HEK293 (cell line): ENCODE data around the gene ZDHHC8.

Experiments
- ELK4 ChIP-seq: IDR thresholded peaks from 2 replicates; pipeline ENCODE4 v1.6.1; 2011; ENCODE audit warnings: mild to moderate bottlenecking, low read depth, low read length, borderline replicate concordance
- GLI4 ChIP-seq: fragments of 450-650 bp; formaldehyde crosslinking; IDR thresholded peaks from 2 replicates; pipeline ENCODE4 v1.5.1; 2016; ENCODE audit warnings: missing biosample characterization, missing genetic modification characterization
- KLF16 ChIP-seq: fragments of 450-650 bp; formaldehyde crosslinking; IDR thresholded peaks from 2 replicates; pipeline ENCODE4 v1.5.1; 2017; ENCODE audit warnings: missing biosample characterization, missing genetic modification characterization
- KLF7 ChIP-seq: fragments of 450-650 bp; formaldehyde crosslinking; IDR thresholded peaks from 2 replicates; pipeline ENCODE4 v1.5.1; 2016; ENCODE audit warnings: missing biosample characterization, missing genetic modification characterization, borderline replicate concordance
- PRDM2 ChIP-seq: fragments of 450-650 bp; formaldehyde crosslinking; IDR thresholded peaks from 2 replicates; pipeline ENCODE4 v1.5.1; 2016; ENCODE audit warnings: missing biosample characterization, missing genetic modification characterization, borderline replicate concordance
- REPIN1 ChIP-seq: fragments of 450-650 bp; formaldehyde crosslinking; IDR thresholded peaks from 2 replicates; pipeline ENCODE4 v1.5.1; 2017; ENCODE audit warnings: missing biosample characterization, missing genetic modification characterization, low read depth
- TCF7L2 ChIP-seq: IDR thresholded peaks from 2 replicates; pipeline ENCODE4 v1.6.1; 2011; ENCODE audit warnings: low read depth, mild to moderate bottlenecking, inconsistent platforms, low read length, moderate library complexity, borderline replicate concordance
- TRIM28 ChIP-seq: IDR thresholded peaks from 2 replicates; pipeline ENCODE4 v1.6.1; 2011; ENCODE audit warnings: low read length, control low read depth, borderline replicate concordance
- ZBTB21 ChIP-seq: fragments of 450-650 bp; formaldehyde crosslinking; IDR thresholded peaks from 2 replicates; pipeline ENCODE4 v1.5.1; 2017; ENCODE audit warnings: missing biosample characterization, missing genetic modification characterization
- ZBTB49 ChIP-seq: fragments of 450-650 bp; formaldehyde crosslinking; IDR thresholded peaks from 2 replicates; pipeline ENCODE4 v1.5.1; 2016; ENCODE audit warnings: missing biosample characterization, missing genetic modification characterization, low read depth
- ZNF174 ChIP-seq: fragments of 450-650 bp; formaldehyde crosslinking; IDR thresholded peaks from 2 replicates; pipeline ENCODE4 v1.5.0; 2017; ENCODE audit warnings: missing biosample characterization, mild to moderate bottlenecking, missing genetic modification characterization
- ZNF292 ChIP-seq: fragments of 450-650 bp; formaldehyde crosslinking; IDR thresholded peaks from 2 replicates; pipeline ENCODE4 v1.5.1; 2016; ENCODE audit warnings: low read depth, missing biosample characterization, missing genetic modification characterization, borderline replicate concordance
- ZNF302 ChIP-seq: fragments of 450-650 bp; formaldehyde crosslinking; IDR thresholded peaks from 2 replicates; pipeline ENCODE4 v1.5.1; 2016; ENCODE audit warnings: missing biosample characterization, missing genetic modification characterization, low read depth
- ZNF350 ChIP-seq: fragments of 450-650 bp; formaldehyde crosslinking; IDR thresholded peaks from 2 replicates; pipeline ENCODE4 v1.5.0; 2017; ENCODE audit warnings: missing biosample characterization, mild to moderate bottlenecking, missing genetic modification characterization
- ZNF391 ChIP-seq: fragments of 450-650 bp; formaldehyde crosslinking; IDR thresholded peaks from 2 replicates; pipeline ENCODE4 v1.5.1; 2016; ENCODE audit warnings: low read depth, missing biosample characterization, missing genetic modification characterization, borderline replicate concordance
- ZNF394 ChIP-seq: fragments of 450-650 bp; formaldehyde crosslinking; IDR thresholded peaks from 2 replicates; pipeline ENCODE4 v1.5.1; 2016; ENCODE audit warnings: missing biosample characterization, missing genetic modification characterization, mild to moderate bottlenecking, moderate library complexity, borderline replicate concordance
- ZNF48 ChIP-seq: fragments of 450-650 bp; formaldehyde crosslinking; IDR thresholded peaks from 2 replicates; pipeline ENCODE4 v1.5.1; 2016; ENCODE audit warnings: missing biosample characterization, missing genetic modification characterization
- ZNF521 ChIP-seq: fragments of 450-650 bp; formaldehyde crosslinking; IDR thresholded peaks from 2 replicates; pipeline ENCODE4 v1.5.1; 2017; ENCODE audit warnings: missing biosample characterization, mild to moderate bottlenecking, missing genetic modification characterization
- ZNF529 ChIP-seq: fragments of 450-650 bp; formaldehyde crosslinking; IDR thresholded peaks from 2 replicates; pipeline ENCODE4 v1.5.1; 2017; ENCODE audit warnings: missing genetic modification characterization, missing biosample characterization; ENCODE audit not compliant: insufficient replicate concordance
- ZNF624 ChIP-seq: fragments of 450-650 bp; formaldehyde crosslinking; IDR thresholded peaks from 2 replicates; pipeline ENCODE4 v1.5.1; 2017; ENCODE audit warnings: missing biosample characterization, missing genetic modification characterization
- ZNF670 ChIP-seq: fragments of 450-650 bp; formaldehyde crosslinking; IDR thresholded peaks from 2 replicates; pipeline ENCODE4 v1.5.1; 2016; ENCODE audit warnings: missing biosample characterization, missing genetic modification characterization, low read depth
- ZNF677 ChIP-seq: fragments of 450-650 bp; IDR thresholded peaks from 2 replicates; pipeline ENCODE4 v1.5.0; 2018; ENCODE audit warnings: missing biosample characterization, mild to moderate bottlenecking, missing genetic modification characterization, moderate library complexity
- ZNF707 ChIP-seq: fragments of 450-650 bp; formaldehyde crosslinking; IDR thresholded peaks from 2 replicates; pipeline ENCODE4 v1.5.1; 2016; ENCODE audit warnings: missing biosample characterization, missing genetic modification characterization
- ZNF777 ChIP-seq: fragments of 450-650 bp; formaldehyde crosslinking; IDR thresholded peaks from 2 replicates; pipeline ENCODE4 v1.5.1; 2017; ENCODE audit warnings: missing biosample characterization, missing genetic modification characterization, borderline replicate concordance
- TF ChIP-seq, protein P1 (sequence below): fragments of 450-650 bp; formaldehyde crosslinking; IDR thresholded peaks from 2 replicates; pipeline ENCODE4 v1.5.1; 2016; ENCODE audit warnings: missing biosample characterization, missing genetic modification characterization
- TF ChIP-seq, protein P2 (sequence below): fragments of 450-650 bp; formaldehyde crosslinking; IDR thresholded peaks from 2 replicates; pipeline ENCODE4 v1.5.1; 2016; ENCODE audit warnings: missing biosample characterization, missing genetic modification characterization

ZDHHC8 gene

GRCh38 chr22:20116951-20117632, 14.5 kb upstream of the ZDHHC8 start, which contains the start of gene TRMT2A (continued):
- TF ChIP-seq ZNF394 = no peak
- TF ChIP-seq, protein P1, sequence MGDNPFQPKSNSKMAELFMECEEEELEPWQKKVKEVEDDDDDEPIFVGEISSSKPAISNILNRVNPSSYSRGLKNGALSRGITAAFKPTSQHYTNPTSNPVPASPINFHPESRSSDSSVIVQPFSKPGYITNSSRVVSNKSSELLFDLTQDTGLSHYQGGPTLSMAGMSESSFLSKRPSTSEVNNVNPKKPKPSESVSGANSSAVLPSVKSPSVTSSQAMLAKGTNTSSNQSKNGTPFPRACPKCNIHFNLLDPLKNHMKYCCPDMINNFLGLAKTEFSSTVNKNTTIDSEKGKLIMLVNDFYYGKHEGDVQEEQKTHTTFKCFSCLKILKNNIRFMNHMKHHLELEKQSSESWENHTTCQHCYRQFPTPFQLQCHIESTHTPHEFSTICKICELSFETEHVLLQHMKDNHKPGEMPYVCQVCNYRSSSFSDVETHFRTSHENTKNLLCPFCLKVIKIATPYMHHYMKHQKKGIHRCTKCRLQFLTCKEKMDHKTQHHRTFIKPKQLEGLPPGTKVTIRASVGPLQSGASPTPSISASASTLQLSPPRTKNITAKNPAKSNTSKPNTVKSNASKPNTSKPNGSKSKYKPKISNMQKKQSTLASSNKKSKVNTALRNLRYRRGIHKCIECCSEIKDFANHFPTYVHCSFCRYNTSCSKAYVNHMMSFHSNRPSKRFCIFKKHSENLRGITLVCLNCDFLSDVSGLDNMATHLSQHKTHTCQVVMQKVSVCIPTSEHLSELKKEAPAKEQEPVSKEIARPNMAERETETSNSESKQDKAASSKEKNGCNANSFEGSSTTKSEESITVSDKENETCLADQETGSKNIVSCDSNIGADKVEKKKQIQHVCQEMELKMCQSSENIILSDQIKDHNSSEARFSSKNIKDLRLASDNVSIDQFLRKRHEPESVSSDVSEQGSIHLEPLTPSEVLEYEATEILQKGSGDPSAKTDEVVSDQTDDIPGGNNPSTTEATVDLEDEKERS (tag by site-specific recombination) = no peak
- TF ChIP-seq ZNF521 = no peak
- TF ChIP-seq ZNF391 (tag by site-specific recombination) = peak; percentile 85; the same call in 1 of the 2 replicates
- no peak; the same call in 1 of the 2 replicates for TF ChIP-seq ELK4
- TF ChIP-seq KLF7 (tag by site-specific recombination) = peak; percentile 95
- TF ChIP-seq REPIN1 (tag by site-specific recombination) = no peak
- no peak for TF ChIP-seq ZNF529 (tag by site-specific recombination)
- peak; percentile 98 for TF ChIP-seq KLF16 (tag by site-specific recombination)
- TF ChIP-seq ZNF292 (tag by site-specific recombination) = no peak
- no peak for TF ChIP-seq ZNF777 (tag by site-specific recombination)
- TF ChIP-seq, protein P2, sequence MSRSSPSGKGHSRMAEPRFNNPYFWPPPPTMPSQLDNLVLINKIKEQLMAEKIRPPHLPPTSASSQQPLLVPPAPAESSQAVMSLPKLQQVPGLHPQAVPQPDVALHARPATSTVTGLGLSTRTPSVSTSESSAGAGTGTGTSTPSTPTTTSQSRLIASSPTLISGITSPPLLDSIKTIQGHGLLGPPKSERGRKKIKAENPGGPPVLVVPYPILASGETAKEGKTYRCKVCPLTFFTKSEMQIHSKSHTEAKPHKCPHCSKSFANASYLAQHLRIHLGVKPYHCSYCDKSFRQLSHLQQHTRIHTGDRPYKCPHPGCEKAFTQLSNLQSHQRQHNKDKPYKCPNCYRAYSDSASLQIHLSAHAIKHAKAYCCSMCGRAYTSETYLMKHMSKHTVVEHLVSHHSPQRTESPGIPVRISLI = peak; percentile 31; the same call in 1 of the 2 replicates
- no peak for TF ChIP-seq ZNF624 (tag by site-specific recombination)
- peak; percentile 8; the same call in 1 of the 2 replicates for TF ChIP-seq ZNF677
- TF ChIP-seq ZNF48 = no peak
- TF ChIP-seq ZNF302 (tag by site-specific recombination) = no peak
- no peak for TF ChIP-seq ZBTB49 (tag by site-specific recombination)
- 0 out of 2 replicates have a peak, but pooled peaks have one; percentile 47 for TF ChIP-seq GLI4 (tag by site-specific recombination)
- no peak for TF ChIP-seq ZNF707 (tag by site-specific recombination)
- TF ChIP-seq PRDM2 (tag by site-specific recombination) = no peak
- no peak for TF ChIP-seq TCF7L2
- TF ChIP-seq ZNF174 = no peak
- TF ChIP-seq ZNF670 (tag by site-specific recombination) = no peak
- TF ChIP-seq TRIM28 = no peak
- peak; percentile 33; the same call in 1 of the 2 replicates for TF ChIP-seq ZBTB21 (tag by site-specific recombination)
- TF ChIP-seq ZNF350 (tag by site-specific recombination) = no peak
